T47D (cell line): ENCODE results near the gene ST3GAL4.
A peak's percentile ranks its signal among the peaks of the same experiment; 100 is the strongest.
"Not testable (repeated sequence)": the region's sequence is repeated elsewhere in the genome, so short reads cannot be mapped to it uniquely, and the experiment has no call there.

Experiments used
- DNase-seq, 2 experiments: peaks; one replicate each; pipeline versions ENCODE4 v3.0.0 to v3.0.0-alpha.2; 2011 to 2012; ENCODE audit warnings: low read depth in 1 of 2, low spot score in 1 of 2
- JUND ChIP-seq: IDR thresholded peaks from 2 replicates; pipeline ENCODE4 v1.6.1; 2012; ENCODE audit warnings: low read depth
- in situ Hi-C: cut with HindIII; loops from 2 replicates; pipeline ENCODE4 v1.10.0; 2016; ENCODE audit warnings: low sequenced_read_pairs, low pct_unique_long_range_greater_than_20kb

ST3GAL4 gene

GRCh38 chr11:126366064-126366822 is 10.8 kb downstream of the ST3GAL4 start:
- peak in 1 of 2 experiments; percentile 64 for DNase-seq
- TF ChIP-seq JUND, result no peak
- in situ Hi-C loops, result no loop called here

GRCh38 chr11:126366823-126367654 is 11.6 kb downstream of the ST3GAL4 start:
- peak in 1 of 2 experiments; percentile 82 for DNase-seq
- in situ Hi-C loops, result not testable (repeated sequence)

- DNase-seq, in situ Hi-C loops: not testable (repeated sequence)
These were observed 12.3 kb downstream of the ST3GAL4 start for GRCh38 chr11:126367806-126368205.

- DNase-seq, result peak in 1 of 2 experiments; percentile 91
- in situ Hi-C loops, result not testable (repeated sequence)
These were observed 13.0 kb downstream of the ST3GAL4 start for GRCh38 chr11:126368336-126369119.

- no peak for DNase-seq
- in situ Hi-C loops, result no loop called here
- no peak for TF ChIP-seq JUND
These were observed 14.5 kb downstream of the ST3GAL4 start for GRCh38 chr11:126370016-126370415.

GRCh38 chr11:126371595-126371994 is 16.1 kb downstream of the ST3GAL4 start:
- in situ Hi-C loops, result no loop called here
- no peak for DNase-seq
- no peak for TF ChIP-seq JUND

GRCh38 chr11:126373389-126374066 is 18.0 kb downstream of the ST3GAL4 start:
- peak in 1 of 2 experiments; percentile 63 for DNase-seq
- in situ Hi-C loops, result not testable (repeated sequence)

- in situ Hi-C loops, result not testable (repeated sequence)
These were observed 19.2 kb downstream of the ST3GAL4 start for GRCh38 chr11:126374562-126375300.

GRCh38 chr11:126375726-126376125 is 20.2 kb downstream of the ST3GAL4 start:
- in situ Hi-C loops, result no loop called here
- TF ChIP-seq JUND, result no peak
- no peak for DNase-seq

More at GRCh38 chr11:126374562-126375300, 19.2 kb downstream of the ST3GAL4 start:
- not testable (repeated sequence) for DNase-seq

GRCh38 chr11:126378763-126379162 is 23.3 kb downstream of the ST3GAL4 start:
- no peak for DNase-seq
- no peak for TF ChIP-seq JUND
- in situ Hi-C loops, result no loop called here

- no peak for DNase-seq
- in situ Hi-C loops, result no loop called here
- TF ChIP-seq JUND, result no peak
These were observed 25.4 kb downstream of the ST3GAL4 start for GRCh38 chr11:126380909-126381308.

GRCh38 chr11:126381960-126382359 is 26.5 kb downstream of the ST3GAL4 start:
- in situ Hi-C loops, result not testable (repeated sequence)

GRCh38 chr11:126382641-126383040 is 27.2 kb downstream of the ST3GAL4 start:
- in situ Hi-C loops, result not testable (repeated sequence)
- DNase-seq, result peak in 1 of 2 experiments; percentile 94

More at GRCh38 chr11:126381960-126382359, 26.5 kb downstream of the ST3GAL4 start:
- not testable (repeated sequence) for DNase-seq
